B cell (primary cell): Measurements from ENCODE around the gene MMP24. TPM values are rescaled to one million over a fixed set of nuclear protein-coding genes. Genes with fewer than 3 reads are reported as not detected.
A peak's percentile ranks its signal among the peaks of the same experiment; 100 is the strongest.

Experiments used
- ATAC-seq: fragments of 200-7000 bp; cut with Tn5 transposase; one replicate; pipeline ENCODE4 v1.10.0; 2021; ENCODE audit warnings: low read depth, mild to moderate bottlenecking, moderate number of reproducible peaks, moderate library complexity
- CTCF ChIA-PET: fragments of 350-600 bp; sonication (Branson Sonifier 250); formaldehyde crosslinking; loops from one replicate; lab custom pipeline; 2021; ENCODE audit warnings: antibody characterized with exemption, inconsistent platforms; lab: Charles Lee
- POLR2A ChIA-PET: fragments of 350-600 bp; sonication (Branson Sonifier 250); formaldehyde crosslinking; loops from one replicate; lab custom pipeline; 2021; ENCODE audit warnings: antibody characterized with exemption; lab: Charles Lee
- DNase-seq: peaks from one replicate; pipeline ENCODE4 v3.0.0; 2013
- H2AFZ ChIP-seq: 2 replicates; pipeline ENCODE4 v1.6.1; 2012; ENCODE audit warnings: mild to moderate bottlenecking, low read depth, low read length; ENCODE audit not compliant: insufficient read depth, poor library complexity, severe bottlenecking
- H3K27ac ChIP-seq, 2 donors: 1 replicate in 1 of 2; 2 replicates in 1 of 2; pipeline ENCODE4 v1.5.1; 2012 to 2013; ENCODE audit warnings: low read length in 2 of 2, mild to moderate bottlenecking in 2 of 2, moderate library complexity in 1 of 2
- H3K27me3 ChIP-seq, 4 experiments: fragments of 200-600 bp in 1 of 4; sonication (generic) in 1 of 4; replicated peaks in 1 of 4; 1 replicate in 2 of 4; 2 replicates in 2 of 4; pipeline versions ENCODE4 v1.6.1 to v1.7.0; 2013 to 2016; ENCODE audit warnings: low read length in 3 of 4, mild to moderate bottlenecking in 2 of 4, mixed read lengths in 1 of 4, moderate library complexity in 1 of 4; ENCODE audit not compliant: insufficient read depth in 4 of 4, control insufficient read depth in 3 of 4; ENCODE audit errors: control extremely low read depth in 1 of 4
- H3K36me3 ChIP-seq, 2 experiments: replicated peaks in 1 of 2; 1 replicate in 1 of 2; 2 replicates in 1 of 2; pipeline versions ENCODE4 v1.6.1 to v1.7.1; 2013; ENCODE audit warnings: low read length in 1 of 2; ENCODE audit not compliant: insufficient read depth in 2 of 2, control insufficient read depth in 1 of 2; ENCODE audit errors: control extremely low read depth in 1 of 2, extremely low read depth in 1 of 2
- H3K4me1 ChIP-seq, 2 donors: fragments of 200-600 bp in 1 of 2; sonication (generic) in 1 of 2; 1 replicate in 1 of 2; 2 replicates in 1 of 2; pipeline versions ENCODE4 v1.5.1 to v1.6.1; 2013 to 2017; ENCODE audit warnings: low read length in 2 of 2; ENCODE audit not compliant: control insufficient read depth in 2 of 2, insufficient read depth in 2 of 2
- H3K4me2 ChIP-seq: replicated peaks from 2 replicates; pipeline ENCODE3; 2012; ENCODE audit warnings: mild to moderate bottlenecking, low read depth, low read length; ENCODE audit not compliant: poor library complexity, severe bottlenecking
- H3K4me3 ChIP-seq, 5 experiments: fragments of 200-600 bp in 1 of 5; sonication (generic) in 1 of 5; 1 replicate in 3 of 5; 2 replicates in 2 of 5; pipeline versions ENCODE4 v1.5.1 to v1.7.0; 2011 to 2016; ENCODE audit warnings: low read length in 4 of 5, mild to moderate bottlenecking in 4 of 5, low read depth in 2 of 5, control low read depth in 1 of 5, moderate library complexity in 1 of 5; ENCODE audit not compliant: insufficient read depth in 1 of 5; ENCODE audit errors: control extremely low read depth in 1 of 5, extremely low read depth in 1 of 5
- H3K79me2 ChIP-seq: fragments of 200-600 bp; sonication (generic); one replicate; pipeline ENCODE4 v1.6.0; 2016; ENCODE audit warnings: low read length; ENCODE audit not compliant: control insufficient read depth, insufficient read depth
- H3K9ac ChIP-seq: fragments of 200-600 bp; sonication (generic); 2 replicates; pipeline ENCODE4 v1.6.1; 2017; ENCODE audit warnings: mild to moderate bottlenecking, low read length, moderate library complexity
- H3K9me3 ChIP-seq, 3 donors: one replicate each; pipeline versions ENCODE4 v1.6.1 to v1.7.1; 2013; ENCODE audit warnings: low read length in 2 of 3; ENCODE audit not compliant: control insufficient read depth in 2 of 3, insufficient read depth in 1 of 3; ENCODE audit errors: control extremely low read depth in 1 of 3
- H4K20me1 ChIP-seq: 2 replicates; pipeline ENCODE4 v1.6.0; 2012; ENCODE audit warnings: mild to moderate bottlenecking, low read length; ENCODE audit not compliant: insufficient read depth, control insufficient read depth, poor library complexity, severe bottlenecking
- H3K27ac Mint-ChIP-seq: one replicate; pipeline ENCODE4 v1.8.0; 2021; ENCODE audit warnings: mixed read lengths
- H3K27me3 Mint-ChIP-seq: one replicate; pipeline ENCODE4 v1.8.0; 2021; ENCODE audit warnings: mixed read lengths
- H3K4me1 Mint-ChIP-seq: one replicate; pipeline ENCODE4 v1.8.0; 2021; ENCODE audit warnings: mixed read lengths
- H3K4me3 Mint-ChIP-seq: one replicate; pipeline ENCODE4 v1.8.0; 2021; ENCODE audit warnings: mixed read lengths
- H3K9me3 Mint-ChIP-seq: one replicate; pipeline ENCODE4 v1.8.0; 2022; ENCODE audit warnings: mixed read lengths; ENCODE audit not compliant: insufficient read depth
- CTCF ChIP-seq: fragments of 200-600 bp; IDR thresholded peaks from one replicate; pipeline ENCODE4 v1.8.0; 2022; ENCODE audit warnings: antibody characterized with exemption, mild to moderate bottlenecking
- EZH2 ChIP-seq: IDR thresholded peaks from 2 replicates; pipeline ENCODE4 v1.6.1; 2012; ENCODE audit warnings: borderline replicate concordance, low read depth, mild to moderate bottlenecking, moderate library complexity, low read length; ENCODE audit not compliant: insufficient read depth, poor library complexity, severe bottlenecking
- WGBS: methylation state at CpG from one replicate; pipeline ENCODE4 v1.1.5; 2013; ENCODE audit warnings: missing lambda C conversion rate; ENCODE audit not compliant: insufficient coverage; 5-methylcytosine and 5-hydroxymethylcytosine counted together
- intact Hi-C: fragments of 100-400 bp; cut with micrococcal nuclease; formaldehyde crosslinking; loops from one replicate; pipeline ENCODE4 v1.10.0; 2022
- polyA plus RNA-seq: library from polyadenylated mRNA; depleted of rRNA; stranded (reverse); fragments of >200 nt; gene quantifications from 2 replicates; pipeline ENCODE4 v1.2.3, GENCODE V29; 2012
- total RNA-seq, 2 donors: library from RNA; stranded (reverse); fragments of 120-200 nt in 1 of 2; gene quantifications; 1 replicate in 1 of 2; 2 replicates in 1 of 2; pipeline versions ENCODE4 v1.2.3 to v1.2.4, GENCODE V29; 2013 to 2022

MMP24 gene
- total and polyA plus RNA-seq, 2 donors (not counting 1 experiment from before 2014, with no cell fraction given), result not detected

DNA sequence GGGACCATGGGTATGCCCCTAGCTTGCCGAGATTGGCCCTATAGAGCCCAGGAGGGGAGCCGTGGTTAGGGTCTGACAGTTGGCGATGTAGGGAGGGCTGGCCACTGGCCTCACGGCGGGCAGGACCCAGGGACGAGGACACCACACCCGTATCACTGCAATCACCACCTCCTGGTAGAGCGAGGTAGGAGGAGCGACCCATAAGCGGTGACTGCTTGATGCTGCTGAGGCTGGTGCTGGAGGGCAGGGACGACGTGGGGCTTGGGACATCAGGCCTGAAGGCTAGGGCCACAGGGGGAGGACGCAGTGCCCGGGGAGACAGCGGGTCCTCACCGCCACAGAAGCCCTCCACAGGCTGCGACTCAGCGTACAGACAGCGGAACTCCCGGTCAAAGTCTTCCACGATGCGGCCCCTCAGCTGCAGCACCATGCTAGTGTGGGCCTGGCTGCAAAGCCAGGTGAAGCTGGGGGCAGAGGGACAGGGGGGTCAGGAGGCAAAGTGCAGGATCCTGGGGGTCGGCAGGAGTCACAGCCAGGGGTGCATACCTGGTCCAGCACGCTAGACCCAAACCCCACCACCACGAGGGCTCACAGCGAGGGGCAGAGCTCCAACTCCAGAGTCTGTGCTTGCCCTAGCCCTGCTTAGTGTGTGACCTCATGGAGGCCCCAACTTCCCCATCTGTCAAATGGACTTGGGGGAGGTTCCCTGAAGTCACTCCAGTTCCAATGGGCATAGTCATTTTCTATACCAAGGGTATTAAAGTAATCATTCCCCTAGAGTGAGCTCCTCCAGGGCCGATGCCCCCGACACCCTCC is 61.2 kb downstream of the MMP24 start:
- peaks cover 3% of the 10 kb centered on the region for H3K27me3 Mint-ChIP-seq
- H2AFZ ChIP-seq, result no peak overlapping the region
- no peak overlapping the region for H3K27ac Mint-ChIP-seq
- no peak for ATAC-seq
- H3K9me3 ChIP-seq, result no peaks in the 10 kb centered on the region
- H3K4me3 ChIP-seq, result no peak overlapping the region
- H3K4me1 Mint-ChIP-seq, result peaks cover 23% of the 10 kb centered on the region
- peaks cover 0 to 1% (median under 1%) of the 10 kb centered on the region in 4 experiments for H3K27me3 ChIP-seq
- H3K9ac ChIP-seq, result no peak overlapping the region
- DNase-seq, result no peak
- TF ChIP-seq CTCF (no peak), EZH2 (no peak)
- H3K4me2 ChIP-seq, result no peak overlapping the region
- H3K4me3 Mint-ChIP-seq, result no peak overlapping the region
- peaks cover 14% of the 10 kb centered on the region for H4K20me1 ChIP-seq
- 95% methylated on average over 21 of the region's 28 CpGs for WGBS
- CTCF ChIA-PET, result interaction anchor here (5.3 kb wide), 1 partner anchor 17 kb away, joined by 20 read pairs; no protein-coding TSS in a partner anchor
- POLR2A ChIA-PET, result no interaction called here
- H3K36me3 ChIP-seq, result no peaks in the 10 kb centered on the region
- H3K4me1 ChIP-seq, result peaks cover 13 to 19% of the 10 kb centered on the region in 2 donors
- no peaks in the 10 kb centered on the region for H3K9me3 Mint-ChIP-seq
- intact Hi-C loops, result no loop called here
- peaks cover 14% of the 10 kb centered on the region for H3K79me2 ChIP-seq
- H3K27ac ChIP-seq, result no peak overlapping the region

DNA sequence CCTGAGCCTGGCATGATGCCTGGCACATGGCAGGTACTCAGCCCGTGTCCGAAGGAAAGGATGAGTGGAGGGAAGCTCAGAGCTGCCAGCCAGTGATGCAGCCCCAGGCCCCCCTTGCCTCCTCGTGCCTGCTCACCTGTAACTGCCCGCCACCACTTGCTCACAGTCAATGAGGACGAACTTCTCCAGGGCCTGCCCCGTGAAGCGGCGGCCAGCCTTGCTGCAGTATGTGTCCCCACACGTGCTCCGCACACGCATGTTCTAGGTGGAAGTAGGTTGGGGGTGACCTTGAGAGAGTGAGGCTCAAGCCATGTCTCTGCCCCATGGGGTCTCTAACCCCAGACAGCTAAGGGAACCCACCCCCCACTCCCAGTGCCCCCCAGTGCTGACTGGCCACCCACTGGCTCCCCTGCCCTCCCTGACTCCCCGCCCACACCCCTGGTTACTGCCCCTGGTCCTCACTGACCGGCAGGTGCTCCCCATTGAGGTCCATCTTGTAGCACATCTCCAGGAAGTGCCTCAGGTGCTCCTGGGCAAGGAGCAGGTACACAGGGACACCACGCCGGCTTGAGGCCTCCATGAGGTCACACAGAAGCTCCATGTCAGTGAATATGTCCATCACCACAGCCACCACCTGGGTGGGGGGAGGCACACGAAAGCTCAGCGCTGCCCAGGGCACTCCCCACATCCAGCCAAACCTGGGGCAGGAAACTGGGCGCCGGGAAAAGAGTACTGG is 62.0 kb downstream of the MMP24 start:
- peaks cover 9% of the 10 kb centered on the region for H4K20me1 ChIP-seq
- Mint-ChIP-seq H3K4me3 (no peak overlapping the region), H3K9me3 (no peaks in the 10 kb centered on the region), H3K27me3 (peaks cover 5% of the 10 kb centered on the region), H3K4me1 (peaks cover 19% of the 10 kb centered on the region), H3K27ac (peak overlapping the region; percentile 10)
- H3K9ac ChIP-seq, result no peak overlapping the region
- no peak overlapping the region for H3K4me3 ChIP-seq
- H3K9me3 ChIP-seq, result no peaks in the 10 kb centered on the region
- peaks cover 9 to 13% of the 10 kb centered on the region in 2 donors for H3K4me1 ChIP-seq
- H3K27me3 ChIP-seq, result peaks cover 0 to 5% (median 3%) of the 10 kb centered on the region in 4 experiments
- CTCF ChIA-PET, result interaction anchor here (5.3 kb wide), 1 partner anchor 16 kb away, joined by 20 read pairs; no protein-coding TSS in a partner anchor
- H2AFZ ChIP-seq, result no peak overlapping the region
- ATAC-seq (no peak), DNase-seq (no peak)
- peaks cover 9% of the 10 kb centered on the region for H3K79me2 ChIP-seq
- no peak for TF ChIP-seq CTCF
- TF ChIP-seq EZH2, result no peak
- H3K27ac ChIP-seq, result no peak overlapping the region
- POLR2A ChIA-PET, result no interaction called here
- H3K36me3 ChIP-seq, result no peaks in the 10 kb centered on the region
- 92% methylated on average over 10 of the region's 19 CpGs for WGBS
- H3K4me2 ChIP-seq, result no peak overlapping the region
- intact Hi-C loops, result no loop called here
